GM12864 (cell line): ENCODE results near the gene CHRNG.

Experiments
- DNase-seq: peaks from one replicate; pipeline ENCODE4 v3.0.0-alpha.2; 2011; ENCODE audit warnings: low read depth
- H3K4me3 ChIP-seq: 2 replicates; pipeline ENCODE4 v1.5.1; 2011; ENCODE audit warnings: mild to moderate bottlenecking, low read depth, low read length, control low read depth
- CTCF ChIP-seq: IDR thresholded peaks from 2 replicates; pipeline ENCODE4 v1.5.1; 2011; ENCODE audit warnings: low read depth, mild to moderate bottlenecking, moderate library complexity, low read length, control low read depth, inconsistent platforms; ENCODE audit errors: missing control alignments

Gene CHRNG

GRCh38 chr2:232516551-232516950, 22.9 kb upstream of the CHRNG start:
- TF ChIP-seq CTCF: no peak
- DNase-seq: no peak
- no peak overlapping the region for H3K4me3 ChIP-seq

GRCh38 chr2:232518844-232519243, 20.6 kb upstream of the CHRNG start:
- DNase-seq: no peak
- no peak overlapping the region for H3K4me3 ChIP-seq
- TF ChIP-seq CTCF: no peak

- DNase-seq: no peak
Observed at GRCh38 chr2:232519581-232520438, 19.7 kb upstream of the CHRNG start, which contains the start of gene PRSS56. TSS of gene PRSS56 (plus strand) at chr2:232520388. CDS start at chr2:232520599, 211 bp downstream.

GRCh38 chr2:232520489-232520888, 19.0 kb upstream of the CHRNG start:
- no peak for DNase-seq
- H3K4me3 ChIP-seq: no peak overlapping the region
- no peak for TF ChIP-seq CTCF

More at GRCh38 chr2:232519581-232520438, 19.7 kb upstream of the CHRNG start, which contains the start of gene PRSS56:
- no peak within 1 kb of the TSS for H3K4me3 ChIP-seq
- TF ChIP-seq CTCF: no peak

GRCh38 chr2:232521098-232521497, 18.4 kb upstream of the CHRNG start:
- DNase-seq: no peak
- no peak overlapping the region for H3K4me3 ChIP-seq
- TF ChIP-seq CTCF: no peak

GRCh38 chr2:232521959-232522622, 17.4 kb upstream of the CHRNG start:
- TF ChIP-seq CTCF: peak; percentile 65
- no peak for DNase-seq
- no peak overlapping the region for H3K4me3 ChIP-seq
